ENCODE measurements around the gene OR6C74.

The OR6C74 gene

DNA sequence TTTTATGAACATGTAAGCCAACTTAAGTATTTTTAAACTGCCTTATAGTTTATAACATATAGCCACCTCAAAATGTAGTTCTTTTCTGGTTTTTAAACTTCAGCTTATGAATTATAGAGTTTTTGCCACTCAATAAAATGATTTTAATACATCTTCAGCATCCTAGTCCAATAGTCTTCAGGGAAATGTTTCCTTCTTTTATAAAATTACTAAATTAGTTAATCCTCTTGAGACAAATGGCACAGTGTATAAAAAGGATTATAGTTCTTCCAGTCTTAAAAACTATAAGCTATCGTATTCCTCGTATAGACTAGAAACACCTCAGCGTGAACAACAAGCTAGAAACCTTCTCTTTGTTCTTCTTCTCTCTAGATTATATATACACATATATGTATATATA lies at the start of gene OR6C74:
Gene OR6C74 (plus strand): TSS at position 301 of the 400 bp plus-strand sequence. CDS start 2,679 bp downstream, outside the sequence.
- no peak for DNase-seq (ENCODE audit: low read depth, low spot score)

DNA sequence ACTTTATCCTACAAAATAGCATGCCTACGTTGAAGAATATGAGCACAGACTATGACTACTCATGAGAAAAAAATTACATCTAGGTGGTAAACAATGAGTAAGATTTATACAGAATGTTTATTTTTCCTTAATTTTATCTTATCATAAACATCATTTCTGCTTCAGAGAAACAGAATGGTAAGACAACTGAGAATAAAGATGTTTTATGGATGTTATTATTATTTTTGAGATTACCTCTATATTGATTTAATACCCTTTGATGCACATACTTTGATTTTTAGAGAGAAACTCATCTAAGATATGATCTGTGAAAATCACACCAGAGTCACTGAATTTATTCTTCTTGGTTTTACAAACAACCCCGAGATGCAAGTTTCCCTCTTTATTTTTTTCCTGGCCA lies 23.7 kb upstream of the OR6C74 start, which contains the start of gene OR10A7:
Gene OR10A7 (plus strand): TSS at position 301 of the 400 bp plus-strand sequence. CDS start 0 bp downstream, at position 301.
- no peak for DNase-seq (ENCODE audit: low read depth, low spot score)

DNA sequence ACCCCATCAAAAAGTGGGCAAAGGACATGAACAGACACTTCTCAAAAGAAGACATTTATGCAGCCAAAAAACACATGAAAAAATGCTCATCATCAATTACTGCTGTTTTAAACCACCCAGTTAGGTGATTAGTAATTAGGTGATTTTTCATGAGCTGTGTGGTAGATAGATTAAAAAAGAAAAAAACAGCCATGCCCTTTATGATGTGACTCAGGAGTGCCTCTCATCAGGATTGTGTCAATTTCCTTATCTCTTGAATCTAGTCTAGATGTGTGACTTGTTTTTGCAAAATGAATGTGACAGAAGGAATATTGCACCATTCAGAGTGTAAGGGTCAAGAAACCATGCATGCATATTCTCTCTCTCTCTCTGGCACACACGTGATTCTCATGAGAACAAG lies 17.9 kb upstream of the OR6C74 start:
- no peak for DNase-seq (ENCODE audit: low read depth, low spot score)

DNA sequence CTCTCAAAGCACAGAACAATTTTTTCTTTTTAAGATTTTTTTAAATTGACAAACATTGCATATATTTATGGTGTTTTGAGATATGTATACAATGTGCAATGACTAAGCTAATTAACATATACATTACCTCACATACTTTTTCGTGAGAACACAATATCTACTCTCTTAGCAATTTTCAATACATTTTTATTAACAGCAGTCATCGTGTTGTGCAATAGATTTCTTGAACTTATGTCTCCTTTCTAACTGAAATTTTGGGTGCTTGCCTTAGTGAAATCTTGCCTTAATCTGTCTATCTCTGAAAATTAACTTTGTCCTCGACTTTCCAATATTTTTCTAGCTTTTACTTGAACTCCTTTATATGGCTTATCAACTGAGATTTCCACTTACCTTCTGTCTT lies 16.8 kb upstream of the OR6C74 start:
- DNase-seq (ENCODE audit: low read depth, low spot score): no peak

DNA sequence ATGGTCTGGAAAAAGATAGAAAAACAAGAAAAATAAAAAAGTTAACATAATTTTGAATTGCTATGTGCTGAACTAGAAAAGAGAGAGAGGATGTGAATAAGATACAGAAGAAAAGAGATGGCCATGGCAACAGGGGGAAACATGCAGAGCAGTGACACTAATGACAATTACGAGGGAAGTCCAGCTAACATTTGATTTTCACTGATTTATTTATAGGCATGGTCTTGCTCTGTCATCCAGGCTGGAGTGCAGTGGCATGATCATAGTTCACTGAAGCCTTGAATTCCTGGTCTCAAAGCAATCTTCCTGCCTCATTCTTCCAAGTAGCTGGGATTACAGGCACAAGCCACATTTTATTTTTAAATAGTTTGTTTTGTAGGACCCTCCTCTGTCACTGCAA lies 1.8 kb downstream of the OR6C74 start:
- DNase-seq (ENCODE audit: low read depth, low spot score): no peak

DNA sequence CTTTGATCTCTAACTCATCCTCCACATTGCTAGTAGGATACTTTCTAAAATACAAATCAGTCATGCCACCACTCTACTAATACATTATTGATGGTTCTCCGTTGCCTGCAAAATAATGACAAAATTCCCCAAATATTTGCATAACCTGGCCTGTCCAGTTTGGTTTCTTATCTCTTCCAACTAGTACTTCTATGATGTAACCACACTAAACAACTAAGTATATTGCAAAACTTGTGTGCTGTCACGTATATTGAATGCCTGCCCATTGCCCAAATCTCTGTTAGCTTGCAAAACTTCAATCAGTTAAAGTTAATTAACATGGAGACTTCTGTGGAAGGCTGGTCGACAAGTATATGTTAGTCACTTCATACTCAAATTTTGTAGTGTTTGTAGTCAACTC lies 6.5 kb downstream of the OR6C74 start:
- DNase-seq (ENCODE audit: low read depth, low spot score): no peak

DNA sequence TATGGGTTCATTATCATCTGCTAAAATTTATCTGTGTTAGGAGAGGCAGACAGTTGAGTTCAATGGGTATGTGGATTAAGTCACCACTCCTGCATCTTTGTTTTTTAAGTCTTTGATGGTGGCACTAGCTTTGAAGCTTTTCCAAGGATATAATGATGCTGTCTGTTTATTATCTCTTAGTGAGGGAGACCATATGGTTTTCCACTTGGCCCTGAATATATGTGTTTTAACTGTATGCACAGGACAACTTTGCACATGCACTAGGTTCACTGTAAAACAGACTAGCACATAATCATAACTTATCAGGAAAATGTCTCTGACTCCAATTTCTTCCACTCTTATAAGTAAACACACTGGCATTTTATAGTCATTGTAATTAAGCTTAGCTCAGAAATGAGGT lies 8.9 kb downstream of the OR6C74 start:
- no peak for DNase-seq (ENCODE audit: low read depth, low spot score)

DNA sequence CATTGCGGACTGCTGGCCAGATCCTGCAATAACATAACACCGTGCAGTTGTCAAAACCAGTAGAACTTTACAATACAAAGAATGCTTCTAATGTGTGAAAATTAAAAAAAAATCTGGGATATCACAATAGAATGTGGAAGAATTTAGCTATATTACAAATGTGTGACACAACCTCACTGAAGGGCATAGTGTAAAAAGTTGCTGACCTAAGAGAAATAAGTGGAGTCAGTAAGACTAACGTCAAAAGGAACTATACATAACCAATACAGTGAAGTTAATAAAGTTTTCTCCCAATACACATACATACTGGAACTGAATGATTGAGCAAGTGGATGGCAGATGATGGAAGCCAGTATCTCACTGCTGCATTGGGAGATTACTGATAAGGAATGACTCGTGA lies 12.4 kb downstream of the OR6C74 start:
- DNase-seq (ENCODE audit: low read depth, low spot score): no peak

DNA sequence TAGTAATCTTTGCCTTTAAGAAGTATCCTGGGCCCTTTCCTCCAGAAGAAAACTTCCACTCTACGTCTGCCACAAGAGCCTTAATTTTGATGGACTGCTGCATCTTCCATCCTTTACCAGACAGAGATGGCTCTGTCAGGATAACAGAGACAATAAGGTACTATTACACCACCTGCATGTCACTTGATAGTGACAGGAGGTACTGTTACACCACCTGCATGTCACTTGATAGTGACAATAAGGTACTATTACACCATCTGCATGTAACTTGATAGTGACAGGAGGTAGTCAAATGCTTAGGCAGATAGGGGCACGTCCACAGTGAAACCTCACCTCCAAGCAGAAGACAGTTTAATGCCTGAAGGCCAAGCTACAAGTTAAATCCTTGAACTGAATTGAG lies 13.9 kb downstream of the OR6C74 start:
- no peak for DNase-seq (ENCODE audit: low read depth, low spot score)

DNA sequence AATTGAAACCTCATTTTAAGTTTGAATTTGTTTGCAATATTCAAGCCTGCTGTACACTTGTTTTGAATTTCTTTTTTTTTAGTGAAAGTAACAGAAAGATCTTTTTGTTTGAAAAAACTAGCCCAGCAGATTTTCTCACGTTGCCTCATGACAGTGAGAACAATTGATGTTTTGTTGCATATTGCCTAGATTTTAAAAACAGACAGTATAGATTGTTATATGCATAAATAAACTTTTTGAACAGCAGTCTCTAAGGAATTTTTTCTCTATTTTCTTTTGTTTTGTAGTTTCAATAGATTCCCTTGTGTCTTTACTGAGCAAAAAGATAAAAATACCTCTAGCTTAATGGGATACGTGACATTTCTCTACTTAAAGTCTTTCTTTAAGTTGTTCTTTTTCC lies 36.6 kb downstream of the OR6C74 start:
- DNase-seq (ENCODE audit: low read depth, low spot score): no peak

DNA sequence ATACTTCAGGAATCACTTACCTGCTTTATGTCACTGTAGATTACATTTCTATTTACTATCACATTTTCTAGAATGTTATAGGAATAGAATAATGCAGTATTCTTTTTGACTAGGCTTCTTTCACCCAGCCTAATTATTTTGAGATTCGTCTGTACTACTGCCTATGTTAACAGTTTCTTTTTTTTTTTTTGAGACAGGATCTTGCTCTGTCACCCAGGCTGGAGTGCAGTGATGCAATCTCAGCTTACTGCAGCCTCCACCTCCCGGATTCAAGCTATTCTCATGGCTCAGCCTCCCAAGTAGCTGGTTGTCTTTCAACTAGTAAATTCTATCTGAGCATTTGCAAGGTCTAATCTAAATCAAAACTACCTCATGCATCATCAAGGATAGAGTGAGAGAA lies 45.6 kb downstream of the OR6C74 start:
- no peak for DNase-seq (ENCODE audit: low read depth, low spot score)

All from brain pericyte (primary cell).